HL-60 (cell line): ENCODE results near the gene CCN2.

ENCODE experiments used
- DNase-seq, 2 experiments: peaks; one replicate each; pipeline ENCODE4 v3.0.0-alpha.2; 2010 to 2020; ENCODE audit warnings: low read depth in 1 of 2, low spot score in 1 of 2
- H3K27ac ChIP-seq: fragments of 250-450 bp; sonication (Bioruptor Pico); replicated peaks from 2 replicates; pipeline ENCODE4 v1.5.1; 2020; ENCODE audit warnings: mild to moderate bottlenecking, moderate library complexity
- H3K27me3 ChIP-seq: fragments of 250-450 bp; sonication (Bioruptor Pico); 2 replicates; pipeline ENCODE4 v1.5.1; 2021; ENCODE audit warnings: mild to moderate bottlenecking, moderate library complexity; ENCODE audit not compliant: insufficient read depth, poor library complexity, severe bottlenecking
- H3K4me3 ChIP-seq: replicated peaks from 2 replicates; pipeline ENCODE4 v1.5.1; 2011; ENCODE audit warnings: mild to moderate bottlenecking, control low read depth, low read length; ENCODE audit not compliant: insufficient read depth
- GABPA ChIP-seq: IDR thresholded peaks from 2 replicates; pipeline ENCODE4 v1.6.1; 2012; ENCODE audit warnings: low read depth
- POLR2AphosphoS5 ChIP-seq: IDR thresholded peaks from 2 replicates; pipeline ENCODE4 v1.6.1; 2012; ENCODE audit warnings: low read depth
- SPI1 ChIP-seq: IDR thresholded peaks from 2 replicates; pipeline ENCODE4 v1.6.1; 2012; ENCODE audit warnings: low read depth, mild to moderate bottlenecking, borderline replicate concordance
- TF ChIP-seq, protein P1 (sequence below): IDR thresholded peaks from one replicate; pipeline ENCODE4 v1.5.1; 2011; ENCODE audit warnings: low read length, control low read depth, inconsistent platforms; ENCODE audit not compliant: insufficient read depth
- TF ChIP-seq, protein P2 (sequence below): IDR thresholded peaks from 2 replicates; pipeline ENCODE4 v1.6.1; 2012; ENCODE audit warnings: low read depth; ENCODE audit not compliant: insufficient replicate concordance

The CCN2 gene

DNA sequence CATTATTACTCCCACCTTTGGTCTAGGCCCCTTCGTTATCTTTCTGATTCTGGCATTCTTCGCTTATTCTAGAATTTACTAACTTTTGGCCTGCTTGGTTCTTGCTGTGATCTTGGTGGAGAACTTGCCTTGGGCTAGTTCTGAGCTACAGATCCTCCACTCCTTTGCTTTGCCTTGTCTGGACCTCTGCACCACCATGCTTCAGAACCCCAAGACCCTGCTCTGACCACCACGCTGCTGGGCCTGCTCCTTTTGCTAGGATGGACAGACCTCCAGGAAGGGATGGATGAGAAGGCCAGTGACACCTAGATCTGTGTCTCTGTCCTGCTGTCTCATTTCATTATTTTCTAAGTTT lies 30.4 kb upstream of the CCN2 start:
- H3K4me3 ChIP-seq, result no peak overlapping the region
- DNase-seq, result no peak
- no peaks in the 10 kb centered on the region for H3K27me3 ChIP-seq
- H3K27ac ChIP-seq, result no peak overlapping the region
- no peak for TF ChIP-seq SPI1
- TF ChIP-seq, protein P1, sequence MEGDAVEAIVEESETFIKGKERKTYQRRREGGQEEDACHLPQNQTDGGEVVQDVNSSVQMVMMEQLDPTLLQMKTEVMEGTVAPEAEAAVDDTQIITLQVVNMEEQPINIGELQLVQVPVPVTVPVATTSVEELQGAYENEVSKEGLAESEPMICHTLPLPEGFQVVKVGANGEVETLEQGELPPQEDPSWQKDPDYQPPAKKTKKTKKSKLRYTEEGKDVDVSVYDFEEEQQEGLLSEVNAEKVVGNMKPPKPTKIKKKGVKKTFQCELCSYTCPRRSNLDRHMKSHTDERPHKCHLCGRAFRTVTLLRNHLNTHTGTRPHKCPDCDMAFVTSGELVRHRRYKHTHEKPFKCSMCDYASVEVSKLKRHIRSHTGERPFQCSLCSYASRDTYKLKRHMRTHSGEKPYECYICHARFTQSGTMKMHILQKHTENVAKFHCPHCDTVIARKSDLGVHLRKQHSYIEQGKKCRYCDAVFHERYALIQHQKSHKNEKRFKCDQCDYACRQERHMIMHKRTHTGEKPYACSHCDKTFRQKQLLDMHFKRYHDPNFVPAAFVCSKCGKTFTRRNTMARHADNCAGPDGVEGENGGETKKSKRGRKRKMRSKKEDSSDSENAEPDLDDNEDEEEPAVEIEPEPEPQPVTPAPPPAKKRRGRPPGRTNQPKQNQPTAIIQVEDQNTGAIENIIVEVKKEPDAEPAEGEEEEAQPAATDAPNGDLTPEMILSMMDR, result no peak

DNA sequence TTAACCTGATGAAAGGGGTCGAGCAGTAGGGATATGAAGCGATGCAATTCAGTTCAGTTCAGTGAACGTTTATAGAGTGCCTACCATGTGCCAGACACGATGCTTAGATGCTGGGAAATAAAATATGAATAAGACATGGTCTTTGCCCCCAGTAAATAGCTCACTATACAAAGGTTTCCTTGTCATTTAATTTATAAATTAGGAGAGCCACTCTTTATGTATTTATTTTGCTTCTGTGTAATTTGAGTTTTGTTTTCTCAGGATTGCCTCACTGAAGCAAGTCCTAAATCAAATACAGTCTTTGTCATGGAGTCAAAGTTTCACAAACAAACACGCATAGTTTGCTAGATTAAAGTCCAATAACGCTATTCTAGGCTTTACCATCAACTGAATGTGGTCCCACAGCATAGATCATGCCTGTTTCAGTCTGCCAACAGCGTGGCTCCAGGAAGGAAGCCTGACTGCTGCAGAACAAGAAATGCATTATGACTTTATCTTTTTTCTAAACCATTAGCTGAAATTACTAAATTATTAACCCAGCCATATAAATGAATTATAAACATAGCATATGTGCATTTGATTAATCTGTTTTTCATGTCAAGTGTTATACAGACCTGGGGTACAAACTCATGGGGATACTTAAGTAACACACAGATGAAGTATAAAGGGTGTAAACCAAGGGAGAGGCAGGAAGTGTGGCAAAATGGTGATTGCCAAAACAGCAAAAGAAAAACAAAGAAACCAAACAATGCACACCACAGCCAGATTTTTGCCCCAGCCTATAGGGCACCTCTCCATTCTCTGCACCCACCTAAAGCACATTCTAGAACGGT lies 29.8 kb upstream of the CCN2 start:
- H3K4me3 ChIP-seq, result no peak overlapping the region
- no peak for DNase-seq
- no peaks in the 10 kb centered on the region for H3K27me3 ChIP-seq
- TF ChIP-seq POLR2AphosphoS5 (no peak), SPI1 (no peak), GABPA (no peak)
- TF ChIP-seq, protein P1, result no peak
- TF ChIP-seq, protein P2, sequence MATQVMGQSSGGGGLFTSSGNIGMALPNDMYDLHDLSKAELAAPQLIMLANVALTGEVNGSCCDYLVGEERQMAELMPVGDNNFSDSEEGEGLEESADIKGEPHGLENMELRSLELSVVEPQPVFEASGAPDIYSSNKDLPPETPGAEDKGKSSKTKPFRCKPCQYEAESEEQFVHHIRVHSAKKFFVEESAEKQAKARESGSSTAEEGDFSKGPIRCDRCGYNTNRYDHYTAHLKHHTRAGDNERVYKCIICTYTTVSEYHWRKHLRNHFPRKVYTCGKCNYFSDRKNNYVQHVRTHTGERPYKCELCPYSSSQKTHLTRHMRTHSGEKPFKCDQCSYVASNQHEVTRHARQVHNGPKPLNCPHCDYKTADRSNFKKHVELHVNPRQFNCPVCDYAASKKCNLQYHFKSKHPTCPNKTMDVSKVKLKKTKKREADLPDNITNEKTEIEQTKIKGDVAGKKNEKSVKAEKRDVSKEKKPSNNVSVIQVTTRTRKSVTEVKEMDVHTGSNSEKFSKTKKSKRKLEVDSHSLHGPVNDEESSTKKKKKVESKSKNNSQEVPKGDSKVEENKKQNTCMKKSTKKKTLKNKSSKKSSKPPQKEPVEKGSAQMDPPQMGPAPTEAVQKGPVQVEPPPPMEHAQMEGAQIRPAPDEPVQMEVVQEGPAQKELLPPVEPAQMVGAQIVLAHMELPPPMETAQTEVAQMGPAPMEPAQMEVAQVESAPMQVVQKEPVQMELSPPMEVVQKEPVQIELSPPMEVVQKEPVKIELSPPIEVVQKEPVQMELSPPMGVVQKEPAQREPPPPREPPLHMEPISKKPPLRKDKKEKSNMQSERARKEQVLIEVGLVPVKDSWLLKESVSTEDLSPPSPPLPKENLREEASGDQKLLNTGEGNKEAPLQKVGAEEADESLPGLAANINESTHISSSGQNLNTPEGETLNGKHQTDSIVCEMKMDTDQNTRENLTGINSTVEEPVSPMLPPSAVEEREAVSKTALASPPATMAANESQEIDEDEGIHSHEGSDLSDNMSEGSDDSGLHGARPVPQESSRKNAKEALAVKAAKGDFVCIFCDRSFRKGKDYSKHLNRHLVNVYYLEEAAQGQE, result no peak
- H3K27ac ChIP-seq, result no peak overlapping the region

DNA sequence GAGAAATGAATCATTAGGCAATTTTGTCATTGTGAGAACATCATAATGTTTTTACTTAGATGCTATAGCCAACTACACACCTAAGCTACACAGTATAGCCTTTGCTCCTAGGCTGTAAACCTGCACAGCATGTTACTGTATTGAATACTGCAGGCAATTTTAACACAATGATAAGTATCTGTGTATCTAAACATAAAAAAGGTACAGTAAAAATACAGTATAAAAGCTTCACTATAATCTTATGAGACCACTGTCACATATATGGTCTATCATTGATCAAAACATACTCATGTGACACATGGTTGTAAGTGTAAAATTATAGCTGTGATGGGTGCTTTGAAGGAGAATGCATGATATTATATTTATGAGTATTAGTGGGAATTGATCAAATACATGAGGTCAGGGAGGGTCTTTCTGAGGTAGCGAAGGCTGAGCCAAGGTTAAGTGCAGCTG lies 29.2 kb upstream of the CCN2 start:
- Histone ChIP-seq H3K27me3 (no peaks in the 10 kb centered on the region), H3K27ac (no peak overlapping the region), H3K4me3 (no peak overlapping the region)
- DNase-seq, result no peak
- TF ChIP-seq, protein P2, result no peak
- TF ChIP-seq, protein P1, result no peak
- TF ChIP-seq GABPA, result no peak
- no peak for TF ChIP-seq SPI1
- no peak for TF ChIP-seq POLR2AphosphoS5
